Endothelial cell of umbilical vein (primary cell): ENCODE results near the gene KCP. TPM values are rescaled to one million over a fixed set of nuclear protein-coding genes. Genes with fewer than 3 reads are reported as not detected.
A peak's percentile ranks its signal among the peaks of the same experiment; 100 is the strongest.

ENCODE experiments used
- Bru-seq: library from RNA; stranded (reverse); fragments of 400-500 nt; gene quantifications from one replicate; lab custom pipeline; 2021; lab: Mats Ljungman, UMichigan
- BruChase-seq, 2 experiments: library from RNA; stranded (reverse); fragments of 400-500 nt; gene quantifications; one replicate each; lab custom pipeline; 2021; lab: Mats Ljungman, UMichigan
- BruUV-seq: library from RNA; stranded (reverse); fragments of 400-500 nt; replicated peaks from 2 replicates; lab custom pipeline; 2021; lab: Mats Ljungman, UMichigan
- CTCF ChIA-PET: fragments of 300-600, 350-600 bp; sonication (Branson Sonifier 250); formaldehyde crosslinking; loops from one replicate; lab custom pipeline; 2021; ENCODE audit warnings: antibody characterized with exemption, inconsistent platforms; lab: Charles Lee
- POLR2A ChIA-PET: fragments of 300-600, 350-600 bp; sonication (Branson Sonifier 250); formaldehyde crosslinking; loops from one replicate; lab custom pipeline; 2021; ENCODE audit warnings: antibody characterized with exemption, inconsistent platforms; lab: Charles Lee
- DNase-seq: peaks from one replicate; pipeline ENCODE4 v3.0.0-alpha.2; 2011; ENCODE audit warnings: low read depth, low spot score
- FAIRE-seq: peaks from 2 replicates; lab custom pipeline; 2011; peaks lifted over from hg19 to GRCh38; lab: Jason Lieb, UNC
- H2AFZ ChIP-seq: 2 replicates; pipeline ENCODE4 v1.6.0; 2012; ENCODE audit warnings: low read depth, low read length, control low read depth, inconsistent platforms
- H3K27ac ChIP-seq: 2 replicates; pipeline ENCODE4 v1.5.1; 2011; ENCODE audit warnings: low read depth, mild to moderate bottlenecking, control low read depth, low read length, moderate library complexity; ENCODE audit not compliant: insufficient read depth
- H3K27me3 ChIP-seq, 2 experiments: 2 replicates each; pipeline versions ENCODE4 v1.6.0 to v1.6.1; 2011; ENCODE audit warnings: low read length in 2 of 2, mixed read lengths in 1 of 2; ENCODE audit not compliant: control insufficient read depth in 2 of 2, insufficient read depth in 2 of 2
- H3K36me3 ChIP-seq, 2 experiments: 2 replicates in 1 of 2; 3 replicates in 1 of 2; pipeline ENCODE4 v1.5.1; 2011; ENCODE audit warnings: low read length in 2 of 2, mild to moderate bottlenecking in 1 of 2, moderate library complexity in 1 of 2; ENCODE audit not compliant: control insufficient read depth in 2 of 2, insufficient read depth in 2 of 2; ENCODE audit errors: extremely low read depth in 1 of 2
- H3K4me1 ChIP-seq: 3 replicates; pipeline ENCODE4 v1.5.1; 2011; ENCODE audit warnings: mild to moderate bottlenecking, low read length; ENCODE audit not compliant: control insufficient read depth, insufficient read depth; ENCODE audit errors: extremely low read depth
- H3K4me2 ChIP-seq: 2 replicates; pipeline ENCODE4 v1.6.1; 2011; ENCODE audit warnings: low read length, control low read depth, mixed read lengths; ENCODE audit not compliant: insufficient read depth
- H3K4me3 ChIP-seq, 3 experiments: fragments of 200-600 bp in 1 of 3; sonication (generic), shearing (Covaris generic) in 1 of 3; replicated peaks in 1 of 3; 2 replicates each; pipeline ENCODE4 v1.5.1; 2011 to 2016; ENCODE audit warnings: control low read depth in 3 of 3, low read length in 3 of 3, mild to moderate bottlenecking in 2 of 3, inconsistent platforms in 1 of 3, low read depth in 1 of 3, moderate library complexity in 1 of 3; ENCODE audit not compliant: insufficient read depth in 1 of 3
- H3K79me2 ChIP-seq: 2 replicates; pipeline ENCODE4 v1.6.0; 2012; ENCODE audit warnings: low read length, inconsistent platforms; ENCODE audit not compliant: control insufficient read depth, insufficient read depth
- H3K9ac ChIP-seq: replicated peaks from 2 replicates; pipeline ENCODE3; 2011; ENCODE audit warnings: low read length, control low read depth; ENCODE audit not compliant: insufficient read depth; ENCODE audit errors: extremely low read depth
- H3K9me1 ChIP-seq: replicated peaks from 3 replicates; pipeline ENCODE4 v1.6.0; 2011; ENCODE audit warnings: mild to moderate bottlenecking, low read length; ENCODE audit not compliant: control insufficient read depth, insufficient read depth; ENCODE audit errors: extremely low read depth
- H3K9me3 ChIP-seq: replicated peaks from 2 replicates; pipeline ENCODE4 v1.5.1; 2012; ENCODE audit warnings: low read length, inconsistent platforms; ENCODE audit not compliant: control insufficient read depth, insufficient read depth
- H4K20me1 ChIP-seq: replicated peaks from 2 replicates; pipeline ENCODE3; 2011; ENCODE audit warnings: mild to moderate bottlenecking, low read length; ENCODE audit not compliant: control insufficient read depth, insufficient read depth; ENCODE audit errors: extremely low read depth
- EZH2 ChIP-seq: IDR thresholded peaks from 2 replicates; pipeline ENCODE4 v1.6.1; 2012; ENCODE audit warnings: borderline replicate concordance, low read depth, mild to moderate bottlenecking, moderate library complexity, low read length, inconsistent platforms; ENCODE audit not compliant: severe bottlenecking
- FOS ChIP-seq: IDR thresholded peaks from 2 replicates; pipeline ENCODE4 v1.6.1; 2011; ENCODE audit warnings: mild to moderate bottlenecking, low read length, moderate library complexity, borderline replicate concordance; ENCODE audit not compliant: insufficient read depth
- GATA2 ChIP-seq: IDR thresholded peaks from 2 replicates; pipeline ENCODE4 v1.7.0; 2011; ENCODE audit warnings: low read depth, mild to moderate bottlenecking, moderate library complexity, mixed read lengths, low read length; ENCODE audit not compliant: insufficient read length, insufficient read depth
- JUN ChIP-seq: IDR thresholded peaks from 2 replicates; pipeline ENCODE4 v1.6.1; 2011; ENCODE audit warnings: borderline replicate concordance, low read depth; ENCODE audit not compliant: insufficient read length, insufficient read depth
- MYC ChIP-seq: IDR thresholded peaks from one replicate; pipeline ENCODE4 v1.6.1; 2011; ENCODE audit warnings: mild to moderate bottlenecking, low read depth, low read length
- POLR2A ChIP-seq: IDR thresholded peaks from 2 replicates; pipeline ENCODE4 v1.6.1; 2012; ENCODE audit warnings: low read depth, mild to moderate bottlenecking, control low read depth, low read length
- POLR2AphosphoS5 ChIP-seq: IDR thresholded peaks from 2 replicates; pipeline ENCODE4 v1.6.1; 2012; ENCODE audit warnings: low read depth, mild to moderate bottlenecking, control low read depth, low read length, moderate library complexity; ENCODE audit not compliant: insufficient read depth
- dilution Hi-C: fragments of 300-500 bp; cut with MboI; formaldehyde crosslinking; loops from one replicate; pipeline ENCODE4 v1.15.0; 2019; ENCODE audit warnings: low sequenced_read_pairs; ENCODE audit not compliant: extremely low pct_ligation_motif_present
- intact Hi-C: fragments of 100-400 bp; cut with micrococcal nuclease; formaldehyde crosslinking; loops from one replicate; pipeline ENCODE4 v1.10.0; 2022
- long read RNA-seq: library from polyadenylated mRNA; stranded (forward); transcript quantifications from one replicate; pipeline ENCODE4 v2.0.0, GENCODE V29; 2021
- polyA minus RNA-seq, 3 experiments: library from RNA; depleted of rRNA, polyadenylated mRNA; stranded (reverse); fragments of >200 nt; gene quantifications; 1 replicate in 1 of 3; 2 replicates in 2 of 3; pipeline ENCODE4 v1.2.3, GENCODE V29; 2011
- polyA plus RNA-seq, 4 experiments: library from polyadenylated mRNA; depleted of rRNA in 3 of 4; stranded (reverse) in 3 of 4; unstranded in 1 of 4; fragments of >200 nt; gene quantifications; 2 replicates each; pipeline versions ENCODE4 v1.2.1 to v1.2.3, GENCODE V29; 2011 to 2012; ENCODE audit warnings: missing spikeins in 1 of 4
- total RNA-seq: library from RNA; stranded (reverse); gene quantifications from 2 replicates; pipeline ENCODE4 v1.2.3, GENCODE V29; 2021
- TF ChIP-seq, protein P1 (sequence below): IDR thresholded peaks from 2 replicates; pipeline ENCODE4 v1.6.1; 2011; ENCODE audit not compliant: insufficient read depth, insufficient read length
- TF ChIP-seq, protein P2 (sequence below), 2 donors: IDR thresholded peaks; 1 replicate in 1 of 2; 2 replicates in 1 of 2; pipeline ENCODE4 v1.5.1; 2011; ENCODE audit warnings: low read length in 2 of 2, mild to moderate bottlenecking in 2 of 2, moderate library complexity in 2 of 2, control low read depth in 1 of 2, inconsistent platforms in 1 of 2, low read depth in 1 of 2; ENCODE audit not compliant: insufficient read depth in 1 of 2; ENCODE audit errors: extremely low read depth in 1 of 2

The KCP gene
- total RNA-seq (not detected in 2 replicates), polyA plus RNA-seq (0.03 TPM in 1 of 2 replicates, not detected in the other), polyA minus RNA-seq (not detected in 2 replicates), Bru-seq, nascent RNA (percentile 3 among the genes with signal in this experiment), BruChase-seq, experiment 1, labeled RNA remaining after a 6-hour chase (not detected), BruChase-seq, experiment 2, labeled RNA remaining after a 2-hour chase (percentile 3 among the genes with signal in this experiment)
- not detected in 2 replicates for polyA plus RNA-seq (2011; cell fraction: cytosol; rRNA removed)
- polyA plus RNA-seq (2011; cell fraction: nucleus; rRNA removed) = 0.04 TPM in 1 of 2 replicates, not detected in the other
- polyA plus RNA-seq (2012) = not detected in 2 replicates
- not detected for polyA minus RNA-seq (2011; cell fraction: cytosol; rRNA and poly(A)+ RNA removed)
- polyA minus RNA-seq (2011; cell fraction: nucleus; rRNA and poly(A)+ RNA removed) = not detected in 2 replicates
- long read RNA-seq = 0 reads

- dilution Hi-C loops (no loop called here), intact Hi-C loops (no loop called here)
- no peak for FAIRE-seq
- peaks cover 5% of the 10 kb centered on the region for H3K4me1 ChIP-seq
- ChIA-PET POLR2A (no interaction called here), CTCF (interaction anchor here (4.7 kb wide), 1 partner anchor 181 kb away, joined by 25 read pairs; no protein-coding TSS in a partner anchor)
- no peaks in the 10 kb centered on the region for H3K9me1 ChIP-seq
- H4K20me1 ChIP-seq = no peaks in the 10 kb centered on the region
- H3K27ac ChIP-seq = no peak within 1 kb of the TSS
- no TSS peak for BruUV-seq
- DNase-seq = no peak
- no peaks in the 10 kb centered on the region for H3K9me3 ChIP-seq
- TF ChIP-seq, protein P1, sequence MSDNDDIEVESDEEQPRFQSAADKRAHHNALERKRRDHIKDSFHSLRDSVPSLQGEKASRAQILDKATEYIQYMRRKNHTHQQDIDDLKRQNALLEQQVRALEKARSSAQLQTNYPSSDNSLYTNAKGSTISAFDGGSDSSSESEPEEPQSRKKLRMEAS = no peak
- TF ChIP-seq EZH2 = no peak
- no peak for TF ChIP-seq POLR2A
- no peak for TF ChIP-seq FOS
- no peak for TF ChIP-seq JUN
- TF ChIP-seq GATA2 = no peak
- no peak for TF ChIP-seq MYC
- TF ChIP-seq, protein P2, sequence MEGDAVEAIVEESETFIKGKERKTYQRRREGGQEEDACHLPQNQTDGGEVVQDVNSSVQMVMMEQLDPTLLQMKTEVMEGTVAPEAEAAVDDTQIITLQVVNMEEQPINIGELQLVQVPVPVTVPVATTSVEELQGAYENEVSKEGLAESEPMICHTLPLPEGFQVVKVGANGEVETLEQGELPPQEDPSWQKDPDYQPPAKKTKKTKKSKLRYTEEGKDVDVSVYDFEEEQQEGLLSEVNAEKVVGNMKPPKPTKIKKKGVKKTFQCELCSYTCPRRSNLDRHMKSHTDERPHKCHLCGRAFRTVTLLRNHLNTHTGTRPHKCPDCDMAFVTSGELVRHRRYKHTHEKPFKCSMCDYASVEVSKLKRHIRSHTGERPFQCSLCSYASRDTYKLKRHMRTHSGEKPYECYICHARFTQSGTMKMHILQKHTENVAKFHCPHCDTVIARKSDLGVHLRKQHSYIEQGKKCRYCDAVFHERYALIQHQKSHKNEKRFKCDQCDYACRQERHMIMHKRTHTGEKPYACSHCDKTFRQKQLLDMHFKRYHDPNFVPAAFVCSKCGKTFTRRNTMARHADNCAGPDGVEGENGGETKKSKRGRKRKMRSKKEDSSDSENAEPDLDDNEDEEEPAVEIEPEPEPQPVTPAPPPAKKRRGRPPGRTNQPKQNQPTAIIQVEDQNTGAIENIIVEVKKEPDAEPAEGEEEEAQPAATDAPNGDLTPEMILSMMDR (IDR thresholded peaks at IDR 0.05; ENCODE audit: extremely low read depth in 1 of 2, insufficient read depth in 1 of 2, low read depth in 1 of 2, low read length in 2 of 2) = no peak
- TF ChIP-seq POLR2AphosphoS5 = no peak
- H3K27me3 ChIP-seq = peaks cover 46 to 48% of the 10 kb centered on the region in 2 experiments
- H3K4me2 ChIP-seq = peak within 1 kb of the TSS; percentile 5
- H3K79me2 ChIP-seq = no peaks in the 10 kb centered on the region
- no peak within 1 kb of the TSS for H3K4me3 ChIP-seq
- H3K9ac ChIP-seq = no peak within 1 kb of the TSS
- H3K36me3 ChIP-seq = no peaks in the 10 kb centered on the region
- H2AFZ ChIP-seq = no peak within 1 kb of the TSS
Measured at GRCh38 chr7:128910569-128910945, at the start of gene KCP. KCP (minus strand) TSS chr7:128910709; CDS start chr7:128910676, 33 bp downstream.
